ENCODE measurements around the gene PTPN23. TPM values are rescaled to one million over a fixed set of nuclear protein-coding genes. Genes with fewer than 3 reads are reported as not detected.

Gene PTPN23
- total and polyA plus RNA-seq, 2 of the 8 experiments (the other 6 are each of a cell fraction or from before 2014, with no cell fraction given), result 2.9 to 46.7 TPM

GRCh38 chr3:47434849-47435248, 54.0 kb downstream of the PTPN23 start (continued):
- TF ChIP-seq TBP (IDR thresholded peaks at IDR 0.05; ENCODE audit: low read depth, low read length), result no peak
- TF ChIP-seq USF2 (IDR thresholded peaks at IDR 0.05; ENCODE audit: low read length), result no peak
- TF ChIP-seq EGR1 (IDR thresholded peaks at IDR 0.05; ENCODE audit: borderline replicate concordance, low read depth, low read length), result no peak
